Endothelial cell of umbilical vein (primary cell): ENCODE data around the gene KYNU. TPM values are rescaled to one million over a fixed set of nuclear protein-coding genes. Genes with fewer than 3 reads are reported as not detected.

Experiments
- BruUV-seq: library from RNA; stranded (reverse); fragments of 400-500 nt; replicated peaks from 2 replicates; lab custom pipeline; 2021; lab: Mats Ljungman, UMichigan
- CTCF ChIA-PET: fragments of 300-600, 350-600 bp; sonication (Branson Sonifier 250); formaldehyde crosslinking; loops from one replicate; lab custom pipeline; 2021; ENCODE audit warnings: antibody characterized with exemption, inconsistent platforms; lab: Charles Lee
- POLR2A ChIA-PET: fragments of 300-600, 350-600 bp; sonication (Branson Sonifier 250); formaldehyde crosslinking; loops from one replicate; lab custom pipeline; 2021; ENCODE audit warnings: antibody characterized with exemption, inconsistent platforms; lab: Charles Lee
- DNase-seq: peaks from one replicate; pipeline ENCODE4 v3.0.0-alpha.2; 2011; ENCODE audit warnings: low read depth, low spot score
- FAIRE-seq: peaks from 2 replicates; lab custom pipeline; 2011; peaks lifted over from hg19 to GRCh38; lab: Jason Lieb, UNC
- H2AFZ ChIP-seq: 2 replicates; pipeline ENCODE4 v1.6.0; 2012; ENCODE audit warnings: low read depth, low read length, control low read depth, inconsistent platforms
- H3K27ac ChIP-seq: 2 replicates; pipeline ENCODE4 v1.5.1; 2011; ENCODE audit warnings: low read depth, mild to moderate bottlenecking, control low read depth, low read length, moderate library complexity; ENCODE audit not compliant: insufficient read depth
- H3K27me3 ChIP-seq, 2 experiments: 2 replicates each; pipeline versions ENCODE4 v1.6.0 to v1.6.1; 2011; ENCODE audit warnings: low read length in 2 of 2, mixed read lengths in 1 of 2; ENCODE audit not compliant: control insufficient read depth in 2 of 2, insufficient read depth in 2 of 2
- H3K36me3 ChIP-seq, 2 experiments: 2 replicates in 1 of 2; 3 replicates in 1 of 2; pipeline ENCODE4 v1.5.1; 2011; ENCODE audit warnings: low read length in 2 of 2, mild to moderate bottlenecking in 1 of 2, moderate library complexity in 1 of 2; ENCODE audit not compliant: control insufficient read depth in 2 of 2, insufficient read depth in 2 of 2; ENCODE audit errors: extremely low read depth in 1 of 2
- H3K4me1 ChIP-seq: 3 replicates; pipeline ENCODE4 v1.5.1; 2011; ENCODE audit warnings: mild to moderate bottlenecking, low read length; ENCODE audit not compliant: control insufficient read depth, insufficient read depth; ENCODE audit errors: extremely low read depth
- H3K4me2 ChIP-seq: 2 replicates; pipeline ENCODE4 v1.6.1; 2011; ENCODE audit warnings: low read length, control low read depth, mixed read lengths; ENCODE audit not compliant: insufficient read depth
- H3K4me3 ChIP-seq, 3 experiments: fragments of 200-600 bp in 1 of 3; sonication (generic), shearing (Covaris generic) in 1 of 3; replicated peaks in 1 of 3; 2 replicates each; pipeline ENCODE4 v1.5.1; 2011 to 2016; ENCODE audit warnings: control low read depth in 3 of 3, low read length in 3 of 3, mild to moderate bottlenecking in 2 of 3, inconsistent platforms in 1 of 3, low read depth in 1 of 3, moderate library complexity in 1 of 3; ENCODE audit not compliant: insufficient read depth in 1 of 3
- H3K79me2 ChIP-seq: 2 replicates; pipeline ENCODE4 v1.6.0; 2012; ENCODE audit warnings: low read length, inconsistent platforms; ENCODE audit not compliant: control insufficient read depth, insufficient read depth
- H3K9ac ChIP-seq: replicated peaks from 2 replicates; pipeline ENCODE3; 2011; ENCODE audit warnings: low read length, control low read depth; ENCODE audit not compliant: insufficient read depth; ENCODE audit errors: extremely low read depth
- H3K9me1 ChIP-seq: replicated peaks from 3 replicates; pipeline ENCODE4 v1.6.0; 2011; ENCODE audit warnings: mild to moderate bottlenecking, low read length; ENCODE audit not compliant: control insufficient read depth, insufficient read depth; ENCODE audit errors: extremely low read depth
- H3K9me3 ChIP-seq: replicated peaks from 2 replicates; pipeline ENCODE4 v1.5.1; 2012; ENCODE audit warnings: low read length, inconsistent platforms; ENCODE audit not compliant: control insufficient read depth, insufficient read depth
- H4K20me1 ChIP-seq: replicated peaks from 2 replicates; pipeline ENCODE3; 2011; ENCODE audit warnings: mild to moderate bottlenecking, low read length; ENCODE audit not compliant: control insufficient read depth, insufficient read depth; ENCODE audit errors: extremely low read depth
- EZH2 ChIP-seq: IDR thresholded peaks from 2 replicates; pipeline ENCODE4 v1.6.1; 2012; ENCODE audit warnings: borderline replicate concordance, low read depth, mild to moderate bottlenecking, moderate library complexity, low read length, inconsistent platforms; ENCODE audit not compliant: severe bottlenecking
- FOS ChIP-seq: IDR thresholded peaks from 2 replicates; pipeline ENCODE4 v1.6.1; 2011; ENCODE audit warnings: mild to moderate bottlenecking, low read length, moderate library complexity, borderline replicate concordance; ENCODE audit not compliant: insufficient read depth
- GATA2 ChIP-seq: IDR thresholded peaks from 2 replicates; pipeline ENCODE4 v1.7.0; 2011; ENCODE audit warnings: low read depth, mild to moderate bottlenecking, moderate library complexity, mixed read lengths, low read length; ENCODE audit not compliant: insufficient read length, insufficient read depth
- JUN ChIP-seq: IDR thresholded peaks from 2 replicates; pipeline ENCODE4 v1.6.1; 2011; ENCODE audit warnings: borderline replicate concordance, low read depth; ENCODE audit not compliant: insufficient read length, insufficient read depth
- MYC ChIP-seq: IDR thresholded peaks from one replicate; pipeline ENCODE4 v1.6.1; 2011; ENCODE audit warnings: mild to moderate bottlenecking, low read depth, low read length
- POLR2A ChIP-seq: IDR thresholded peaks from 2 replicates; pipeline ENCODE4 v1.6.1; 2012; ENCODE audit warnings: low read depth, mild to moderate bottlenecking, control low read depth, low read length
- POLR2AphosphoS5 ChIP-seq: IDR thresholded peaks from 2 replicates; pipeline ENCODE4 v1.6.1; 2012; ENCODE audit warnings: low read depth, mild to moderate bottlenecking, control low read depth, low read length, moderate library complexity; ENCODE audit not compliant: insufficient read depth
- dilution Hi-C: fragments of 300-500 bp; cut with MboI; formaldehyde crosslinking; loops from one replicate; pipeline ENCODE4 v1.15.0; 2019; ENCODE audit warnings: low sequenced_read_pairs; ENCODE audit not compliant: extremely low pct_ligation_motif_present
- intact Hi-C: fragments of 100-400 bp; cut with micrococcal nuclease; formaldehyde crosslinking; loops from one replicate; pipeline ENCODE4 v1.10.0; 2022
- polyA plus RNA-seq, 4 experiments: library from polyadenylated mRNA; depleted of rRNA in 3 of 4; stranded (reverse) in 3 of 4; unstranded in 1 of 4; fragments of >200 nt; gene quantifications; 2 replicates each; pipeline versions ENCODE4 v1.2.1 to v1.2.3, GENCODE V29; 2011 to 2012; ENCODE audit warnings: missing spikeins in 1 of 4
- total RNA-seq: library from RNA; stranded (reverse); gene quantifications from 2 replicates; pipeline ENCODE4 v1.2.3, GENCODE V29; 2021
- TF ChIP-seq, protein P1 (sequence below), 2 donors: IDR thresholded peaks; 1 replicate in 1 of 2; 2 replicates in 1 of 2; pipeline ENCODE4 v1.5.1; 2011; ENCODE audit warnings: low read length in 2 of 2, mild to moderate bottlenecking in 2 of 2, moderate library complexity in 2 of 2, control low read depth in 1 of 2, inconsistent platforms in 1 of 2, low read depth in 1 of 2; ENCODE audit not compliant: insufficient read depth in 1 of 2; ENCODE audit errors: extremely low read depth in 1 of 2
- TF ChIP-seq, protein P2 (sequence below): IDR thresholded peaks from 2 replicates; pipeline ENCODE4 v1.6.1; 2011; ENCODE audit not compliant: insufficient read depth, insufficient read length

KYNU gene
- total and polyA plus RNA-seq, 2 donors (not counting 3 experiments of a cell fraction or from before 2014, with no cell fraction given): 0.04 TPM; not detected in 1

DNA sequence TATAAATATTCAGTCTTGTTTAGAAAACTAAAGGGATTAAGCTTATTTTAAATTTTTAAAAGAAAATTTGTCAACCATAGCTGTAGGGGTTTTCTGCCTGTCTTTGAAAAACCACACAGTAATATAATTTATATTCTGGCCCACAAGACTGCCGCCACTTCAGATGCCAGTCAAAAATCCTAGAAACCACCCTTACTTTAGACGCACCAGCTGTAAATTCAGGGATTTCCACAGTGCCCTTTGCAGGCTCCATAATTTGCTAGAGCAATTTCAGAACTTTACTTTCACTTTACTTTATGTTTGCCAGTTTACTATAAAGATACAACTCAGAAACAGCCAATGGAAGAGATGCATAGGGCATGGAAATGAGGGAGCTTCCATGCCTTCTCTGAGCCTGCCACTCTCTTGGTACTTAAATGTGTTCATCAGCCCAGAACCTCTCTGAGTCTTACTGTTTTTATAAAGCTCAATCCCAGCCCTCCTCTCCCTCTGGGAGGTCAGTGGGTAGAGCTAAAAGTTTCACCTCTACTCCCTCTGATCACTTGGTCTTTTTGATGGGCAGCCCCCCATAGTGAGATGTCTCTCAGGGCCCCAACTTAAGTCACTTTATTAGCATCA is 63.3 kb downstream of the KYNU start:
- BruUV-seq: no TSS peak
- no peaks in the 10 kb centered on the region for H3K79me2 ChIP-seq
- dilution Hi-C loops (no loop called here), intact Hi-C loops (no loop called here)
- H3K9ac ChIP-seq: no peak overlapping the region
- H3K27ac ChIP-seq: no peak overlapping the region
- no peaks in the 10 kb centered on the region for H4K20me1 ChIP-seq
- CTCF ChIA-PET: interaction anchor here (0.6 to 1.7 kb wide), 5 partner anchors 13 to 1975 kb away, joined by 3 to 5 read pairs (median 3); no protein-coding TSS in a partner anchor
- no peaks in the 10 kb centered on the region for H3K9me3 ChIP-seq
- no peaks in the 10 kb centered on the region for H3K9me1 ChIP-seq
- no peak for DNase-seq
- TF ChIP-seq, protein P1, sequence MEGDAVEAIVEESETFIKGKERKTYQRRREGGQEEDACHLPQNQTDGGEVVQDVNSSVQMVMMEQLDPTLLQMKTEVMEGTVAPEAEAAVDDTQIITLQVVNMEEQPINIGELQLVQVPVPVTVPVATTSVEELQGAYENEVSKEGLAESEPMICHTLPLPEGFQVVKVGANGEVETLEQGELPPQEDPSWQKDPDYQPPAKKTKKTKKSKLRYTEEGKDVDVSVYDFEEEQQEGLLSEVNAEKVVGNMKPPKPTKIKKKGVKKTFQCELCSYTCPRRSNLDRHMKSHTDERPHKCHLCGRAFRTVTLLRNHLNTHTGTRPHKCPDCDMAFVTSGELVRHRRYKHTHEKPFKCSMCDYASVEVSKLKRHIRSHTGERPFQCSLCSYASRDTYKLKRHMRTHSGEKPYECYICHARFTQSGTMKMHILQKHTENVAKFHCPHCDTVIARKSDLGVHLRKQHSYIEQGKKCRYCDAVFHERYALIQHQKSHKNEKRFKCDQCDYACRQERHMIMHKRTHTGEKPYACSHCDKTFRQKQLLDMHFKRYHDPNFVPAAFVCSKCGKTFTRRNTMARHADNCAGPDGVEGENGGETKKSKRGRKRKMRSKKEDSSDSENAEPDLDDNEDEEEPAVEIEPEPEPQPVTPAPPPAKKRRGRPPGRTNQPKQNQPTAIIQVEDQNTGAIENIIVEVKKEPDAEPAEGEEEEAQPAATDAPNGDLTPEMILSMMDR (IDR thresholded peaks at IDR 0.05; ENCODE audit: extremely low read depth in 1 of 2, insufficient read depth in 1 of 2, low read depth in 1 of 2, low read length in 2 of 2): no peak
- TF ChIP-seq EZH2: no peak
- no peak for TF ChIP-seq MYC
- no peak for TF ChIP-seq POLR2A
- no peak for TF ChIP-seq POLR2AphosphoS5
- TF ChIP-seq GATA2: no peak
- TF ChIP-seq JUN: no peak
- TF ChIP-seq, protein P2, sequence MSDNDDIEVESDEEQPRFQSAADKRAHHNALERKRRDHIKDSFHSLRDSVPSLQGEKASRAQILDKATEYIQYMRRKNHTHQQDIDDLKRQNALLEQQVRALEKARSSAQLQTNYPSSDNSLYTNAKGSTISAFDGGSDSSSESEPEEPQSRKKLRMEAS: no peak
- TF ChIP-seq FOS: no peak
- POLR2A ChIA-PET: no interaction called here
- H3K36me3 ChIP-seq: no peaks in the 10 kb centered on the region
- H3K4me1 ChIP-seq: peaks cover 10% of the 10 kb centered on the region
- no peak overlapping the region for H3K4me3 ChIP-seq
- no peaks in the 10 kb centered on the region for H3K27me3 ChIP-seq
- H3K4me2 ChIP-seq: no peak overlapping the region
- no peak overlapping the region for H2AFZ ChIP-seq
- no peak for FAIRE-seq
